Progenitor cell of endocrine pancreas (in vitro differentiated cells): ENCODE measurements around the gene ELOVL1. TPM values are rescaled to one million over a fixed set of nuclear protein-coding genes. Genes with fewer than 3 reads are reported as not detected.
"Not testable (repeated sequence)": the region's sequence is repeated elsewhere in the genome, so short reads cannot be mapped to it uniquely, and the experiment has no call there.

Experiments used
- DNase-seq: peaks from one replicate; pipeline ENCODE4 v3.0.0; 2021; ENCODE audit warnings: low spot score; ENCODE audit not compliant: unreplicated experiment
- H3K27ac Mint-ChIP-seq: 2 replicates; pipeline ENCODE4 v1.8.0; 2021; ENCODE audit warnings: mild to moderate bottlenecking, moderate library complexity, mixed read lengths
- H3K27me3 Mint-ChIP-seq: 2 replicates; pipeline ENCODE4 v1.8.0; 2021; ENCODE audit warnings: mixed read lengths
- H3K36me3 Mint-ChIP-seq: 2 replicates; pipeline ENCODE4 v1.8.0; 2022; ENCODE audit warnings: mixed read lengths; ENCODE audit not compliant: insufficient read depth
- H3K4me1 Mint-ChIP-seq: 2 replicates; pipeline ENCODE4 v1.8.0; 2021; ENCODE audit warnings: low read depth, mixed read lengths
- H3K4me3 Mint-ChIP-seq: 2 replicates; pipeline ENCODE4 v1.8.0; 2021; ENCODE audit warnings: low read depth, mild to moderate bottlenecking, moderate library complexity, mixed read lengths
- H3K9me3 Mint-ChIP-seq: 2 replicates; pipeline ENCODE4 v1.8.0; 2021; ENCODE audit warnings: low read depth, mixed read lengths
- total RNA-seq: library from RNA; stranded (reverse); gene quantifications from 2 replicates; pipeline ENCODE4 v1.2.1, GENCODE V29; 2021
- TF ChIP-seq, protein P1 (sequence below): fragments of 200-600 bp; sonication (generic); IDR thresholded peaks from one replicate; pipeline ENCODE4 v1.5.0; 2021; ENCODE audit warnings: antibody characterized with exemption, mild to moderate bottlenecking; ENCODE audit not compliant: unreplicated experiment

The ELOVL1 gene
- total RNA-seq, 1 donor from 2014 or later: 46.0 TPM

GRCh38 chr1:43405876-43406234 is 38.0 kb upstream of the ELOVL1 start:
- TF ChIP-seq, protein P1, sequence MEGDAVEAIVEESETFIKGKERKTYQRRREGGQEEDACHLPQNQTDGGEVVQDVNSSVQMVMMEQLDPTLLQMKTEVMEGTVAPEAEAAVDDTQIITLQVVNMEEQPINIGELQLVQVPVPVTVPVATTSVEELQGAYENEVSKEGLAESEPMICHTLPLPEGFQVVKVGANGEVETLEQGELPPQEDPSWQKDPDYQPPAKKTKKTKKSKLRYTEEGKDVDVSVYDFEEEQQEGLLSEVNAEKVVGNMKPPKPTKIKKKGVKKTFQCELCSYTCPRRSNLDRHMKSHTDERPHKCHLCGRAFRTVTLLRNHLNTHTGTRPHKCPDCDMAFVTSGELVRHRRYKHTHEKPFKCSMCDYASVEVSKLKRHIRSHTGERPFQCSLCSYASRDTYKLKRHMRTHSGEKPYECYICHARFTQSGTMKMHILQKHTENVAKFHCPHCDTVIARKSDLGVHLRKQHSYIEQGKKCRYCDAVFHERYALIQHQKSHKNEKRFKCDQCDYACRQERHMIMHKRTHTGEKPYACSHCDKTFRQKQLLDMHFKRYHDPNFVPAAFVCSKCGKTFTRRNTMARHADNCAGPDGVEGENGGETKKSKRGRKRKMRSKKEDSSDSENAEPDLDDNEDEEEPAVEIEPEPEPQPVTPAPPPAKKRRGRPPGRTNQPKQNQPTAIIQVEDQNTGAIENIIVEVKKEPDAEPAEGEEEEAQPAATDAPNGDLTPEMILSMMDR: no peak
- H3K27ac Mint-ChIP-seq: no peak overlapping the region
- H3K36me3 Mint-ChIP-seq: peaks cover 24% of the 10 kb centered on the region

GRCh38 chr1:43405219-43405875 is 37.5 kb upstream of the ELOVL1 start:
- H3K4me1 Mint-ChIP-seq: peaks cover 3% of the 10 kb centered on the region
- peaks cover 23% of the 10 kb centered on the region for H3K36me3 Mint-ChIP-seq
- no peak overlapping the region for H3K27ac Mint-ChIP-seq
- TF ChIP-seq, protein P1: no peak
- no peaks in the 10 kb centered on the region for H3K9me3 Mint-ChIP-seq
- H3K4me3 Mint-ChIP-seq: no peak overlapping the region
- no peaks in the 10 kb centered on the region for H3K27me3 Mint-ChIP-seq
- no peak for DNase-seq

More at GRCh38 chr1:43405876-43406234, 38.0 kb upstream of the ELOVL1 start:
- no peak overlapping the region for H3K4me3 Mint-ChIP-seq
- H3K27me3 Mint-ChIP-seq: no peaks in the 10 kb centered on the region
- peaks cover 3% of the 10 kb centered on the region for H3K4me1 Mint-ChIP-seq
- no peaks in the 10 kb centered on the region for H3K9me3 Mint-ChIP-seq
- no peak for DNase-seq

DNA sequence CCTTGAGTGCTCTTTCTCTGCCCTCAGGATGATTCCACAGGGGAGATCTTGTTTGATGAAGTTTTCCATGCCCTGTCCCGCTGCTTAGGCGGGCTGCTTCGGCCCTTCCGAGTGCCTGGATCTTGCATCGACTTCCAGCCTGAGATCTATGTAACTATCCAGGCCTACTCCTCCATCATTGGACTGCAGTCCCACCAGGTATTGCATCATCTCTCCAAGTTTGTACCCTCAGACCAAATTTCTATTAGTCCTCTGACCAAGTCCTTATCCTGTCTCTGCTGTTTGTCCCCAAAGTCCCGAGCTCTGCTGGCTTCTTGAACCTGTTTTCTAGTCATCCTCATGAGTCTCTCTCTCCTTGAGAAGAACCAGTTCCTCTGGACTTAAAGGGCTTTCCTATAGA is 36.5 kb upstream of the ELOVL1 start:
- Mint-ChIP-seq H3K27ac (no peak overlapping the region), H3K27me3 (no peaks in the 10 kb centered on the region), H3K4me3 (no peak overlapping the region), H3K4me1 (peaks cover 3% of the 10 kb centered on the region), H3K36me3 (peaks cover 18% of the 10 kb centered on the region), H3K9me3 (no peaks in the 10 kb centered on the region)
- DNase-seq: no peak
- TF ChIP-seq, protein P1: no peak

DNA sequence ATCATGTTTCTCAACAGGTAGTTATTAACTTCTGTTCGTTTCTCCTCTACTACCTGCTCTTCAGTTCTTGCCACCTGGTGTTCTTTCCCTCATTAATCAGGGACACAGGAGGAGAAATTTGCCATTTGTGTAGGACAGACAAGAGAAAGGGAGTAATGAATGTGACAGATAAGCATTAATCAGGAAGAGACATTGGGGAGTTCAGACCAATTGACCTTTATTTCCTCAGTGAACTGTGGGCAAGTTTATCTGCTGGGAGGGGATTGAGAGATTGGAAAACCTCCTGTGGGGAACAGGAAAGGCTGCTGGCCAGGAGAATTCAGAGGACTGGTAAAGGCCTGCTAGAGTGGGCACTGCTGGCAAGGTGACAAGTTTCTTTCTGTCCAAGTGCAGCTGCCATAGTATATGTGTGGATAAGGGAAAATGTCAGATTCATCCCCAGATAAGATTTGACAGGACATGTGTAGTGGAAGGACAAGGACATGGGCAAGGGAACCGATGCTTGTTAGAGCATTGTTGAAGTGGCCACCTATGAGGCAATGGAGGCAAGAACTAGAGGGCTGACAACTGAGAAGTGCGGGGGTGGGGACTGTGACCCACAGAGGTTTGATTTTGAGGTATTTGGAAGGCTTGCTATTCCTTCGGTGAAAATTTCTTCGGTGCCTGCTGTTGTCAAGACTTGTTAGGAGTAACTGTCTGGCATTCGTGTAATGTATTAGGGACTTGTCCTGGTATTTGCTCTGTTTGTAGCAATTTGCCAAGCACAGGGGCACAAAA is 34.5 kb upstream of the ELOVL1 start:
- TF ChIP-seq, protein P1: no peak
- Mint-ChIP-seq H3K4me3 (no peak overlapping the region), H3K36me3 (peaks cover 13% of the 10 kb centered on the region), H3K4me1 (peaks cover 3% of the 10 kb centered on the region), H3K27me3 (no peaks in the 10 kb centered on the region), H3K27ac (peak overlapping the region; percentile 6), H3K9me3 (no peaks in the 10 kb centered on the region)
- no peak for DNase-seq

DNA sequence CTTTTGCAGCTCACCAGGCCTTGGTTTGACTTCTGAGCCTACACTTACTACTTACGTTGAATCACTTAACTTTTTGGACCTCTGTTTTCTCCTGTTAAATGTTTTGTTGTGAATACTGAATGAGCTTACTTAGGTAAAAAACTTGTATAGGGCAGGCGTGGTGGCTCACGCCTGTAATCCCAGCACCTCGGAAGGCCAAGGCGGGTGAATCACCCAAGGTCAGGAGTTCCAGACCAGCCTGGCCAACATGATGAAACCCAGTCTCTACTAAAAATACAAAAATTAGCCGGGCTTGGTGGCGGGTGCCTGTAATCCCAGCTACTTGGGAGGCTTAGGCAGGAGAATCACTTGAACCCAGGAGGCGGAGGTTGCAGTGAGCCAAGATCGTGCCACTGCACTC is 32.6 kb upstream of the ELOVL1 start:
- not testable (repeated sequence) for H3K27me3 Mint-ChIP-seq, H3K9me3 Mint-ChIP-seq, H3K4me1 Mint-ChIP-seq, H3K4me3 Mint-ChIP-seq, DNase-seq, H3K27ac Mint-ChIP-seq
- H3K36me3 Mint-ChIP-seq: peaks cover 13% of the 10 kb centered on the region

DNA sequence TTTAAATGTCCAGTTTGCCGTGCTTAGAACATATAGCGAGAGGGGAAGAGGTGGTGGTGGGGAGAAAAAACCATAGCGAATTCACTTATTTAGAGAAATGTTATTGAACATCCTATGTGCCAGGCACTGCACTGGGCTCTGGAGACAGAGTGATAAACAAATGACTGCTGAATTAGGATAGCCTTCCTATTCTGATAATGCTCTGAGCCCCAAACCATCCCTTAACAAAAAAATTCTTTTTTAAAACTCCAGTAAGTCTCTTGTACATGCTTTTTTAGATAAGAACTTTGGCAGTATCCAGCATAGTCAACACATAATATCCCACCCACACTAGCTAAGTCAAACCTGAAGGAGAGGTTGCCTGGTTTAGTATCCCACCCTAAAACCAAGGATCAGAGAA is 30.4 kb upstream of the ELOVL1 start:
- Mint-ChIP-seq H3K4me3 (no peak overlapping the region), H3K27ac (no peak overlapping the region), H3K4me1 (peaks cover 3% of the 10 kb centered on the region), H3K27me3 (no peaks in the 10 kb centered on the region), H3K36me3 (peaks cover 7% of the 10 kb centered on the region), H3K9me3 (no peaks in the 10 kb centered on the region)
- no peak for DNase-seq
- TF ChIP-seq, protein P1: no peak
